ENCODE data around the gene SLC35F2.

DNA sequence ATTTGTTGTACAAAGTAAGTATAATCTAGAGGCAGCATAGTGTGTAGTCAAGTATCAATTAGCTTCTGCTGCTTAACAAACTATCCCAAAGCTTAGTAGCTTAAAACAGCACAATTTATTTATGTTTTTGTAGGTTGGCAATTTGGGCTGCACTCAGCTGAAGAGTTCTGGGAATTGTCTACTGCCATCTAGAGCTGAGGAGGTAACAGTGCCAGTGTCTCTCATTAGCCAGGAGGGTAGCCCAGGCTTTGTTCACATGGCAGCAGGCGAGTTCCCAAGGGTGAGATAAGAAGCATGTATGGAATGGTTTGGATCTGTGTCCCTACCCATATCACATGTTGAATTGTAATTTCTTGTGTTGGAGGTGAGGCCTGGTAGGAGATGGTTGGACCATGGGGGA is 100.9 kb downstream of the SLC35F2 start:
- TF ChIP-seq, protein P1, sequence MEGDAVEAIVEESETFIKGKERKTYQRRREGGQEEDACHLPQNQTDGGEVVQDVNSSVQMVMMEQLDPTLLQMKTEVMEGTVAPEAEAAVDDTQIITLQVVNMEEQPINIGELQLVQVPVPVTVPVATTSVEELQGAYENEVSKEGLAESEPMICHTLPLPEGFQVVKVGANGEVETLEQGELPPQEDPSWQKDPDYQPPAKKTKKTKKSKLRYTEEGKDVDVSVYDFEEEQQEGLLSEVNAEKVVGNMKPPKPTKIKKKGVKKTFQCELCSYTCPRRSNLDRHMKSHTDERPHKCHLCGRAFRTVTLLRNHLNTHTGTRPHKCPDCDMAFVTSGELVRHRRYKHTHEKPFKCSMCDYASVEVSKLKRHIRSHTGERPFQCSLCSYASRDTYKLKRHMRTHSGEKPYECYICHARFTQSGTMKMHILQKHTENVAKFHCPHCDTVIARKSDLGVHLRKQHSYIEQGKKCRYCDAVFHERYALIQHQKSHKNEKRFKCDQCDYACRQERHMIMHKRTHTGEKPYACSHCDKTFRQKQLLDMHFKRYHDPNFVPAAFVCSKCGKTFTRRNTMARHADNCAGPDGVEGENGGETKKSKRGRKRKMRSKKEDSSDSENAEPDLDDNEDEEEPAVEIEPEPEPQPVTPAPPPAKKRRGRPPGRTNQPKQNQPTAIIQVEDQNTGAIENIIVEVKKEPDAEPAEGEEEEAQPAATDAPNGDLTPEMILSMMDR (IDR thresholded peaks at IDR 0.05), result no peak
- TF ChIP-seq POLR2A (IDR thresholded peaks at IDR 0.05), result no peak
